K562 (cell line): Measurements from ENCODE around the gene PPM1D. TPM values are rescaled to one million over a fixed set of nuclear protein-coding genes. Genes with fewer than 3 reads are reported as not detected.

Source experiments
- ATAC-seq: fragments of 200-7000 bp; cut with Tn5 transposase; 3 replicates; pipeline ENCODE4 v1.9.1; 2020; ENCODE audit warnings: moderate library complexity
- BruUV-seq: library from RNA; stranded (reverse); fragments of 400-500 nt; replicated peaks from 2 replicates; lab custom pipeline; 2021; lab: Mats Ljungman, UMichigan
- CTCF ChIA-PET: fragments of 300-600 bp; formaldehyde crosslinking; extraction: SDS; loops from one replicate; lab custom pipeline; 2021; ENCODE audit warnings: low intra/inter-chr PET ratio; lab: Yijun Ruan, JAX
- POLR2A ChIA-PET: fragments of 300-600, 350-650 bp; sonication (Branson Sonifier 250); formaldehyde crosslinking; extraction: SDS; loops from one replicate; lab custom pipeline; 2021; ENCODE audit warnings: antibody characterized with exemption, inconsistent platforms; lab: Yijun Ruan, JAX
- DNase-seq, 4 experiments: peaks; one replicate each; pipeline versions ENCODE4 v3.0.0 to v3.0.0-alpha.2; 2011 to 2018; ENCODE audit warnings: low spot score in 3 of 4, mixed read lengths in 3 of 4; ENCODE audit errors: extremely low read depth in 1 of 4
- FAIRE-seq: peaks from 2 replicates; lab custom pipeline; 2011; peaks lifted over from hg19 to GRCh38; lab: Jason Lieb, UNC
- H2AFZ ChIP-seq: 2 replicates; pipeline ENCODE4 v1.6.0; 2011; ENCODE audit warnings: low read depth, low read length, control low read depth, inconsistent platforms
- H3K27ac ChIP-seq: fragments of 200-600 bp; 3 replicates; pipeline ENCODE4 v1.8.0; 2011; ENCODE audit warnings: low read depth, mild to moderate bottlenecking, control low read depth, inconsistent platforms, low read length, moderate library complexity, mixed read lengths; ENCODE audit errors: extremely low read depth
- H3K27me3 ChIP-seq, 2 experiments: fragments of 300-600 bp in 1 of 2; 2 replicates in 1 of 2; 3 replicates in 1 of 2; pipeline versions ENCODE4 v1.6.0 to v1.8.0; 2011; ENCODE audit warnings: inconsistent platforms in 2 of 2, low read length in 2 of 2, mild to moderate bottlenecking in 1 of 2, mixed read lengths in 1 of 2, moderate library complexity in 1 of 2; ENCODE audit not compliant: control insufficient read depth in 2 of 2, insufficient read depth in 2 of 2
- H3K36me3 ChIP-seq: fragments of 300-600 bp; 3 replicates; pipeline ENCODE4 v1.8.0; 2011; ENCODE audit warnings: mild to moderate bottlenecking, low read length, inconsistent platforms; ENCODE audit not compliant: control insufficient read depth, insufficient read depth
- H3K4me1 ChIP-seq, 2 experiments: fragments of 200-600 bp in 1 of 2; replicated peaks in 1 of 2; 2 replicates in 1 of 2; 3 replicates in 1 of 2; pipeline versions ENCODE4 v1.5.1 to v1.8.0; 2011; ENCODE audit warnings: inconsistent platforms in 2 of 2, low read length in 2 of 2, mild to moderate bottlenecking in 1 of 2, mixed read lengths in 1 of 2, moderate library complexity in 1 of 2; ENCODE audit not compliant: control insufficient read depth in 2 of 2, insufficient read depth in 2 of 2
- H3K4me2 ChIP-seq: 2 replicates; pipeline ENCODE4 v1.6.1; 2011; ENCODE audit warnings: low read length, control low read depth, inconsistent platforms, mixed read lengths; ENCODE audit not compliant: insufficient read depth
- H3K4me3 ChIP-seq: fragments of 200-600 bp; sonication (generic), shearing (Covaris generic); 2 replicates; pipeline ENCODE4 v1.5.1; 2016; ENCODE audit warnings: control low read depth, inconsistent platforms
- H3K79me2 ChIP-seq: fragments of 200-600 bp; 3 replicates; pipeline ENCODE4 v1.8.0; 2011; ENCODE audit warnings: low read length, inconsistent platforms; ENCODE audit not compliant: control insufficient read depth, insufficient read depth
- H3K9ac ChIP-seq, 2 experiments: 2 replicates each; pipeline versions ENCODE4 v1.6.0 to v1.6.1; 2011; ENCODE audit warnings: low read depth in 2 of 2, low read length in 2 of 2, control low read depth in 1 of 2, inconsistent platforms in 1 of 2, mild to moderate bottlenecking in 1 of 2, mixed read lengths in 1 of 2; ENCODE audit not compliant: insufficient read depth in 1 of 2
- H3K9me1 ChIP-seq: one replicate; pipeline ENCODE4 v1.6.0; 2011; ENCODE audit warnings: inconsistent platforms, mild to moderate bottlenecking, low read length, moderate library complexity; ENCODE audit not compliant: control insufficient read depth, insufficient read depth
- H3K9me3 ChIP-seq: replicated peaks from 2 replicates; pipeline ENCODE4 v1.5.1; 2011; ENCODE audit warnings: low read depth, low read length, inconsistent platforms; ENCODE audit not compliant: control insufficient read depth, insufficient read depth
- H4K20me1 ChIP-seq: replicated peaks from 2 replicates; pipeline ENCODE4 v1.6.1; 2011; ENCODE audit warnings: low read length, inconsistent platforms, mixed read lengths; ENCODE audit not compliant: control insufficient read depth, insufficient read depth
- CSDE1 ChIP-seq, 2 experiments: fragments of 450-650 bp; IDR thresholded peaks; 2 replicates each; pipeline ENCODE4 v1.6.1; 2016; ENCODE audit warnings: mild to moderate bottlenecking in 1 of 2
- ESRRA ChIP-seq: fragments of 450-650 bp; IDR thresholded peaks from 2 replicates; pipeline ENCODE4 v1.6.1; 2014; ENCODE audit warnings: low read depth, mild to moderate bottlenecking, moderate library complexity, borderline replicate concordance
- FOSL1 ChIP-seq: fragments of 200-800 bp; sonication (Bioruptor generic); conservative IDR thresholded peaks from 2 replicates; pipeline ENCODE4 v1.6.1; 2016; ENCODE audit warnings: missing genetic modification characterization, missing compliant biosample characterization
- NFE2 ChIP-seq: IDR thresholded peaks from 2 replicates; pipeline ENCODE4 v1.6.1; 2014; ENCODE audit warnings: antibody characterized with exemption, low read depth
- SMARCE1 ChIP-seq: fragments of 450-650 bp; IDR thresholded peaks from 2 replicates; pipeline ENCODE4 v1.7.1; 2016; ENCODE audit warnings: mild to moderate bottlenecking
- ZNF449 ChIP-seq: fragments of 250-450 bp; sonication (Bioruptor Pico); IDR thresholded peaks from 2 replicates; pipeline ENCODE4 v1.8.0; 2022; ENCODE audit warnings: moderate library complexity, mild to moderate bottlenecking, inconsistent platforms
- ZNF551 ChIP-seq: fragments of 250-450 bp; sonication (Bioruptor Pico); IDR thresholded peaks from 2 replicates; pipeline ENCODE4 v1.5.0; 2021; ENCODE audit warnings: mild to moderate bottlenecking, moderate library complexity
- ZNF583 ChIP-seq: fragments of 250-450 bp; sonication (Bioruptor Pico); IDR thresholded peaks from 2 replicates; pipeline ENCODE4 v1.4.0; 2020
- ZZZ3 ChIP-seq: fragments of 450-650 bp; IDR thresholded peaks from 2 replicates; pipeline ENCODE4 v1.6.1; 2016; ENCODE audit warnings: antibody characterized with exemption, mild to moderate bottlenecking, moderate library complexity
- WGBS: fragments of 100-300 bp; shearing (Covaris generic); methylation state at CpG from one replicate; pipeline ENCODE4 v1.1.6; 2016; ENCODE audit warnings: low coverage, mixed read lengths; ENCODE audit not compliant: insufficient coverage; ENCODE audit errors: missing lambda C conversion rate; 5-methylcytosine and 5-hydroxymethylcytosine counted together
- in situ Hi-C: fragments of 300-500 bp; cut with MboI; formaldehyde crosslinking; loops from 4 replicates; pipeline ENCODE4 v1.15.0; 2018; ENCODE audit warnings: inconsistent platforms, mixed read lengths
- intact Hi-C: fragments of 100-400 bp; cut with micrococcal nuclease; formaldehyde crosslinking; loops from 2 replicates; pipeline ENCODE4 v1.14.2; 2022
- polyA plus RNA-seq, 8 experiments: library from polyadenylated mRNA; depleted of rRNA in 4 of 8; stranded (reverse) in 5 of 8; unstranded in 3 of 8; fragments of >200 nt; fragmentation: Nextera tagmentation in 2 of 8; fragmentation: Illumina TruSeq in 1 of 8; extraction: Ambion mirVana in 2 of 8; extraction: Trizol in 1 of 8; gene quantifications; 2 replicates each; pipeline versions ENCODE4 v1.2.1 to v1.2.3, GENCODE V29; 2011 to 2014; ENCODE audit warnings: inconsistent platforms in 1 of 8, missing spikeins in 1 of 8
- total RNA-seq, 7 experiments: library from RNA; depleted of rRNA in 6 of 7; stranded (reverse); fragments of >200 nt in 6 of 7; fragmentation: Illumina TruSeq in 2 of 7; extraction: Trizol in 2 of 7; gene quantifications; 2 replicates each; pipeline versions ENCODE4 v1.2.1 to v1.2.3, GENCODE V29; 2011 to 2021; ENCODE audit warnings: low replicate concordance in 1 of 7
- TF ChIP-seq, protein P1 (sequence below): sonication (generic); formaldehyde crosslinking; IDR thresholded peaks from 2 replicates; pipeline ENCODE4 v1.8.1; 2023; ENCODE audit warnings: mild to moderate bottlenecking, missing genetic modification reagents, moderate library complexity

The PPM1D gene
- total and polyA plus RNA-seq, 9 of the 15 experiments (the other 6 are each of a cell fraction or from before 2014, with no cell fraction given) = 2.1 to 19.0 (median 7.8) TPM

DNA sequence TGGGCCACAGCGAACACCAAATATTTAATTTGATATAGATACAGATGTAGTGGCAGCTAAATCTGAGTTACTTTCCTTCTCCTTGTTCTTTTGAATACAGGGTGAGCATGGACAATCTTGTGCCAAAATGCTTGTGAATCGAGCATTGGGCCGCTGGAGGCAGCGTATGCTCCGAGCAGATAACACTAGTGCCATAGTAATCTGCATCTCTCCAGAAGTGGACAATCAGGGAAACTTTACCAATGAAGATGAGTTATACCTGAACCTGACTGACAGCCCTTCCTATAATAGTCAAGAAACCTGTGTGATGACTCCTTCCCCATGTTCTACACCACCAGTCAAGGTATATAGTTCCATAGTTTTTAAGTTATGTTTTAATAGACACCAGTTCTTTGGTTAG is 56.5 kb downstream of the PPM1D start:
- CTCF ChIA-PET = no interaction called here
- no peak overlapping the region for H3K4me2 ChIP-seq
- H3K27me3 ChIP-seq = no peaks in the 10 kb centered on the region
- intact Hi-C loops (no loop called here), in situ Hi-C loops (no loop called here)
- H3K27ac ChIP-seq = no peak overlapping the region
- ATAC-seq (peak; percentile 76), DNase-seq (peak; percentile 22 to 51 (median 25)), FAIRE-seq (peak; percentile 79)
- no peaks in the 10 kb centered on the region for H3K9me1 ChIP-seq
- H4K20me1 ChIP-seq = no peaks in the 10 kb centered on the region
- peaks cover 28% of the 10 kb centered on the region; the same call in 2 of the 3 replicates for H3K36me3 ChIP-seq
- WGBS = 30% methylated on average over 4 of the region's 5 CpGs
- no peak overlapping the region for H3K4me3 ChIP-seq
- H3K4me1 ChIP-seq = no peaks in the 10 kb centered on the region
- H3K9me3 ChIP-seq = no peaks in the 10 kb centered on the region
- BruUV-seq = no TSS peak
- peaks cover 16% of the 10 kb centered on the region for H3K79me2 ChIP-seq
- POLR2A ChIA-PET = no interaction called here
- no peak overlapping the region for H2AFZ ChIP-seq
- no peak overlapping the region for H3K9ac ChIP-seq
- no peak for TF ChIP-seq ZNF449 (CRISPR knock-in tag)
- no peak for TF ChIP-seq FOSL1
- TF ChIP-seq, protein P1, sequence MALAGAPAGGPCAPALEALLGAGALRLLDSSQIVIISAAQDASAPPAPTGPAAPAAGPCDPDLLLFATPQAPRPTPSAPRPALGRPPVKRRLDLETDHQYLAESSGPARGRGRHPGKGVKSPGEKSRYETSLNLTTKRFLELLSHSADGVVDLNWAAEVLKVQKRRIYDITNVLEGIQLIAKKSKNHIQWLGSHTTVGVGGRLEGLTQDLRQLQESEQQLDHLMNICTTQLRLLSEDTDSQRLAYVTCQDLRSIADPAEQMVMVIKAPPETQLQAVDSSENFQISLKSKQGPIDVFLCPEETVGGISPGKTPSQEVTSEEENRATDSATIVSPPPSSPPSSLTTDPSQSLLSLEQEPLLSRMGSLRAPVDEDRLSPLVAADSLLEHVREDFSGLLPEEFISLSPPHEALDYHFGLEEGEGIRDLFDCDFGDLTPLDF (CRISPR knock-in tag) = no peak
- no peak for TF ChIP-seq CSDE1 (IDR thresholded peaks at IDR 0.05)
- TF ChIP-seq ZNF583 (CRISPR knock-in tag) = no peak
- TF ChIP-seq NFE2 = no peak
- no peak for TF ChIP-seq ZZZ3
- TF ChIP-seq ESRRA = no peak
- no peak for TF ChIP-seq ZNF551
- no peak for TF ChIP-seq SMARCE1
